Measurements from ENCODE around the gene ABCC5.

The ABCC5 gene

DNA sequence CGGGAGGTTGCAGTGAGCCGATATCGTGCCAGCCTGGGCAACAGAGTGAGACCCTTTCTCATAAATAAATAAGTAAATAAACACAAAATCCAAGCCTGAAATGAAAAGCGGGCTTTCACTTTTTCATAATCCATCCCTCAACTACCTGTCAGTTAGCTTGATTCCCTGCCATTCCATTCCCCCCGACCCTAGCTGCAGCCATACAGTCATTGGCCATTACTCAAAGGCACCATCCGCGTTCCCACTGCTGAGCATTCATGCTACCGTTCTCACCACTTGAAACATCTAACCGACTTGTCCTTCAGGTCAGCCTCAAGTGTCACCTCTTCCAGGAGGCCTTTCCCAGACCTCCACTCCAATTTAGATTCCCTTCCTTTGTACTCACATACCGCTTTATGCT, 131.9 kb downstream of the ABCC5 start:
- no peak overlapping the region for H3K4me2 ChIP-seq (ENCODE audit: low read depth, low read length, poor library complexity, severe bottlenecking)
- H3K9me3 ChIP-seq (ENCODE audit: insufficient read depth, low read depth, low read length) = no peaks in the 10 kb centered on the region
- H3K9ac ChIP-seq (ENCODE audit: low read depth, low read length, poor library complexity, severe bottlenecking) = peak overlapping the region; percentile 92
- no peaks in the 10 kb centered on the region for H3F3A ChIP-seq (ENCODE audit: low read depth)
- H3K27me3 ChIP-seq (ENCODE audit: insufficient read depth, low read length, poor library complexity, severe bottlenecking) = no peaks in the 10 kb centered on the region
- H3K4me3 ChIP-seq (ENCODE audit: low read length, poor library complexity, severe bottlenecking) = no peak overlapping the region
- peaks cover 20% of the 10 kb centered on the region for H3K4me1 ChIP-seq (ENCODE audit: insufficient read depth, low read length, poor library complexity, severe bottlenecking)
- no peaks in the 10 kb centered on the region for H3K9me2 ChIP-seq (replicated peaks; ENCODE audit: low read depth, low read length)
- H2AFZ ChIP-seq (ENCODE audit: low read length) = no peak overlapping the region
- H4K20me1 ChIP-seq (ENCODE audit: insufficient read depth, low read length, poor library complexity, severe bottlenecking) = peaks cover 10% of the 10 kb centered on the region
- H3K79me2 ChIP-seq (ENCODE audit: insufficient read depth, low read length) = peaks cover 38% of the 10 kb centered on the region
- H3K36me3 ChIP-seq (ENCODE audit: insufficient read depth, low read length) = no peaks in the 10 kb centered on the region
- no peak for TF ChIP-seq EZH2phosphoT487 (IDR thresholded peaks at IDR 0.05; ENCODE audit: borderline replicate concordance)
- TF ChIP-seq, protein P1, sequence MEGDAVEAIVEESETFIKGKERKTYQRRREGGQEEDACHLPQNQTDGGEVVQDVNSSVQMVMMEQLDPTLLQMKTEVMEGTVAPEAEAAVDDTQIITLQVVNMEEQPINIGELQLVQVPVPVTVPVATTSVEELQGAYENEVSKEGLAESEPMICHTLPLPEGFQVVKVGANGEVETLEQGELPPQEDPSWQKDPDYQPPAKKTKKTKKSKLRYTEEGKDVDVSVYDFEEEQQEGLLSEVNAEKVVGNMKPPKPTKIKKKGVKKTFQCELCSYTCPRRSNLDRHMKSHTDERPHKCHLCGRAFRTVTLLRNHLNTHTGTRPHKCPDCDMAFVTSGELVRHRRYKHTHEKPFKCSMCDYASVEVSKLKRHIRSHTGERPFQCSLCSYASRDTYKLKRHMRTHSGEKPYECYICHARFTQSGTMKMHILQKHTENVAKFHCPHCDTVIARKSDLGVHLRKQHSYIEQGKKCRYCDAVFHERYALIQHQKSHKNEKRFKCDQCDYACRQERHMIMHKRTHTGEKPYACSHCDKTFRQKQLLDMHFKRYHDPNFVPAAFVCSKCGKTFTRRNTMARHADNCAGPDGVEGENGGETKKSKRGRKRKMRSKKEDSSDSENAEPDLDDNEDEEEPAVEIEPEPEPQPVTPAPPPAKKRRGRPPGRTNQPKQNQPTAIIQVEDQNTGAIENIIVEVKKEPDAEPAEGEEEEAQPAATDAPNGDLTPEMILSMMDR (conservative IDR thresholded peaks at IDR 0.05; ENCODE audit: low read length) = no peak

DNA sequence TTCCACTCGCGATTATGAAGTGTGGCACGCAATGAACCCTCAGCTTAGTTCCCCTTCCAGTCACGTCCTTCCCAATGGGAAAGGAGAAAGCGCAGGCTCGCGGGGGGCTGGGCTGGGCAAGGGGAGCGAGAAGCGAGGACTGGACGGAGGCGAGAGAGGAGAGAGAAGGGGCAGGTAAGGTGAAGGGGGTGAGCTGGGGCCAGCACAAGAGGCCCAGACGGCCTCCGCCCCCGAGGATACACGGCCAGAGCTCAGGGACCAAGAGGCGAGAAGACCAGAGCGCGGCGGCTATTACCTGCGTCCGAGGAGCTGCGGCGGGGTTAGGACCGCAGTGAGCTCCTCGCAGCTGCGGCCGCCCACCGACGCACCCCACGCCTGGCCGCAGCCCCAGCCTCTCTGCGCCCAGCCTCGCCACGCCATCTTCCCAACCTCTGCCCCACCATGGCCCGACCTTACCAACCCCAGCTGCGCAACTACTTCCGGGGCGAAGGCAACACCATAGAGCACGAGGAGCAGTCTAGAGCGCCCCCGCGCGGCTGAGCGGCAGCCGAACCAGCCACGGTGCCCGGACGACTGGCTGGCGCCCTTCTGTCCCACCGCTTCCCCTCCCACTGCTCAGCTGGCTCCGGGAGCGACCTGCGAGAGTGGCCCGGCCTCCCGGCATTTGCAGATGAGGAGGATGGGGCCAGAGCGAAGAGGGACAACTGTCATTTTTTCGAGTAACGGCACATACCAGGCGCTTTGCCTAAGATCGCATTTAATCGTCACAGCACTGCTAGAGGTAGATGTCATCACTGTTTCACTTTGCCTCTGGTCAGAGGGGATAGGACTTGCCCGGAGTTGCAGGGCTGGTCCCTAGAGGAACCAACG, 133.0 kb downstream of the ABCC5 start, which contains the start of gene PARL:
Gene PARL (minus strand): TSS at position 454 of the 870 bp plus-strand sequence. CDS start 34 bp downstream, at position 420.
- no peak for TF ChIP-seq EZH2phosphoT487 (IDR thresholded peaks at IDR 0.05; ENCODE audit: borderline replicate concordance)
- TF ChIP-seq, protein P1 (conservative IDR thresholded peaks at IDR 0.05; ENCODE audit: low read length) = peak; percentile 82
- no peaks in the 10 kb centered on the region for H3K9me3 ChIP-seq (ENCODE audit: insufficient read depth, low read depth, low read length)
- H3K27me3 ChIP-seq (ENCODE audit: insufficient read depth, low read length, poor library complexity, severe bottlenecking) = no peaks in the 10 kb centered on the region
- peaks cover 12% of the 10 kb centered on the region for H4K20me1 ChIP-seq (ENCODE audit: insufficient read depth, low read length, poor library complexity, severe bottlenecking)
- peak within 1 kb of the TSS; percentile 91 for H2AFZ ChIP-seq (ENCODE audit: low read length)
- no peaks in the 10 kb centered on the region for H3K36me3 ChIP-seq (ENCODE audit: insufficient read depth, low read length)
- peak within 1 kb of the TSS; percentile 87 for H3K4me2 ChIP-seq (ENCODE audit: low read depth, low read length, poor library complexity, severe bottlenecking)
- H3K9ac ChIP-seq (ENCODE audit: low read depth, low read length, poor library complexity, severe bottlenecking) = peak within 1 kb of the TSS; percentile 92
- H3F3A ChIP-seq (ENCODE audit: low read depth) = no peaks in the 10 kb centered on the region
- H3K9me2 ChIP-seq (replicated peaks; ENCODE audit: low read depth, low read length) = no peaks in the 10 kb centered on the region
- H3K4me1 ChIP-seq (ENCODE audit: insufficient read depth, low read length, poor library complexity, severe bottlenecking) = peaks cover 20% of the 10 kb centered on the region
- H3K4me3 ChIP-seq (ENCODE audit: low read length, poor library complexity, severe bottlenecking) = peak within 1 kb of the TSS; percentile 99
- H3K79me2 ChIP-seq (ENCODE audit: insufficient read depth, low read length) = peaks cover 49% of the 10 kb centered on the region

DNA sequence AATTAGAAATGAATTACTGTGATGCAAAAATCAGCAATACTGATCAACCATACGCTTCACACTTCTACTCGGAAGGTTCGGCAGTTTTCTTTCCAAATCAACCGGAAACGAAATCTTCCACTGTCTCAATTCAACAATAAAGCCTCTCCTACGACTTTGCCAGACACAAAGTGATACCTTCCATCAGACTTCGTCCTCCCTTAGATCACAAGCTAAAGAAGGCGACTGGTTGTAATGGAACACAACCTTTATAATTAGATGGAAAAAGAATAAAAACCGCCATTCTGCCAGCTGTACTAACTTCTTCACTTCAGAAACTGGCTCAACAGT, 133.6 kb downstream of the ABCC5 start:
- Histone ChIP-seq H3K9me2 (replicated peaks; ENCODE audit: low read depth, low read length) (no peaks in the 10 kb centered on the region), H3K79me2 (ENCODE audit: insufficient read depth, low read length) (peaks cover 53% of the 10 kb centered on the region), H3K4me1 (ENCODE audit: insufficient read depth, low read length, poor library complexity, severe bottlenecking) (peaks cover 21% of the 10 kb centered on the region), H3F3A (ENCODE audit: low read depth) (no peaks in the 10 kb centered on the region), H3K9ac (ENCODE audit: low read depth, low read length, poor library complexity, severe bottlenecking) (peak overlapping the region; percentile 92), H3K4me2 (ENCODE audit: low read depth, low read length, poor library complexity, severe bottlenecking) (peak overlapping the region; percentile 87), H3K9me3 (ENCODE audit: insufficient read depth, low read depth, low read length) (no peaks in the 10 kb centered on the region), H2AFZ (ENCODE audit: low read length) (peak overlapping the region; percentile 91; the same call in 1 of the 2 replicates), H4K20me1 (ENCODE audit: insufficient read depth, low read length, poor library complexity, severe bottlenecking) (peaks cover 12% of the 10 kb centered on the region), H3K4me3 (ENCODE audit: low read length, poor library complexity, severe bottlenecking) (peak overlapping the region; percentile 99), H3K27me3 (ENCODE audit: insufficient read depth, low read length, poor library complexity, severe bottlenecking) (no peaks in the 10 kb centered on the region), H3K36me3 (ENCODE audit: insufficient read depth, low read length) (no peaks in the 10 kb centered on the region)
- TF ChIP-seq, protein P1 (conservative IDR thresholded peaks at IDR 0.05; ENCODE audit: low read length) = no peak
- no peak for TF ChIP-seq EZH2phosphoT487 (IDR thresholded peaks at IDR 0.05; ENCODE audit: borderline replicate concordance)

Measured in Loucy (cell line).